CD14-positive monocyte (primary cell): ENCODE results near the gene YAF2. TPM values are rescaled to one million over a fixed set of nuclear protein-coding genes. Genes with fewer than 3 reads are reported as not detected.
A peak's percentile ranks its signal among the peaks of the same experiment; 100 is the strongest.
"Not testable (repeated sequence)": the region's sequence is repeated elsewhere in the genome, so short reads cannot be mapped to it uniquely, and the experiment has no call there.

Source experiments
- DNase-seq, 3 donors: peaks; one replicate each; pipeline ENCODE4 v3.0.0-alpha.2; 2011 to 2022
- H2AFZ ChIP-seq: 2 replicates; pipeline ENCODE4 v1.6.0; 2012; ENCODE audit warnings: mild to moderate bottlenecking, low read depth, low read length, inconsistent platforms; ENCODE audit not compliant: insufficient read depth, poor library complexity, severe bottlenecking
- H3K27ac ChIP-seq, 2 donors: 1 replicate in 1 of 2; 2 replicates in 1 of 2; pipeline ENCODE4 v1.5.1; 2012 to 2013; ENCODE audit warnings: low read length in 2 of 2, control low read depth in 1 of 2, inconsistent platforms in 1 of 2, low read depth in 1 of 2, mild to moderate bottlenecking in 1 of 2
- H3K27me3 ChIP-seq, 2 donors: one replicate each; pipeline versions ENCODE4 v1.6.0 to v1.6.1; 2011 to 2013; ENCODE audit warnings: low read length in 2 of 2; ENCODE audit not compliant: control insufficient read depth in 2 of 2, insufficient read depth in 2 of 2
- H3K36me3 ChIP-seq, 2 donors: replicated peaks in 1 of 2; 1 replicate in 1 of 2; 2 replicates in 1 of 2; pipeline versions ENCODE4 v1.5.1 to v1.6.1; 2012 to 2013; ENCODE audit warnings: low read length in 2 of 2, control low read depth in 1 of 2, inconsistent platforms in 1 of 2, mild to moderate bottlenecking in 1 of 2; ENCODE audit not compliant: insufficient read depth in 2 of 2, control insufficient read depth in 1 of 2
- H3K4me1 ChIP-seq, 2 donors: 1 replicate in 1 of 2; 2 replicates in 1 of 2; pipeline versions ENCODE4 v1.5.1 to v1.6.1; 2012 to 2013; ENCODE audit warnings: low read length in 2 of 2, control low read depth in 1 of 2, inconsistent platforms in 1 of 2, mild to moderate bottlenecking in 1 of 2, moderate library complexity in 1 of 2; ENCODE audit not compliant: insufficient read depth in 2 of 2, control insufficient read depth in 1 of 2
- H3K4me2 ChIP-seq: replicated peaks from 2 replicates; pipeline ENCODE3; 2012; ENCODE audit warnings: low read length, moderate library complexity, mild to moderate bottlenecking; ENCODE audit not compliant: poor library complexity, severe bottlenecking; ENCODE audit errors: extremely low read depth
- H3K4me3 ChIP-seq, 3 experiments: fragments of 200-600 bp in 1 of 3; sonication (generic) in 1 of 3; replicated peaks in 1 of 3; 1 replicate in 2 of 3; 2 replicates in 1 of 3; pipeline ENCODE4 v1.5.1; 2011 to 2013; ENCODE audit warnings: low read length in 3 of 3, mild to moderate bottlenecking in 3 of 3, control low read depth in 2 of 3, low read depth in 2 of 3, inconsistent platforms in 1 of 3, moderate library complexity in 1 of 3
- H3K79me2 ChIP-seq: 2 replicates; pipeline ENCODE4 v1.6.0; 2012; ENCODE audit warnings: mild to moderate bottlenecking, control low read depth, inconsistent platforms, low read length, moderate library complexity; ENCODE audit not compliant: insufficient read depth
- H3K9ac ChIP-seq: 2 replicates; pipeline ENCODE4 v1.6.0; 2017; ENCODE audit warnings: low read length, mild to moderate bottlenecking; ENCODE audit not compliant: insufficient read depth, poor library complexity, severe bottlenecking
- H3K9me3 ChIP-seq, 2 donors: replicated peaks in 1 of 2; 1 replicate in 1 of 2; 2 replicates in 1 of 2; pipeline versions ENCODE4 v1.5.1 to v1.6.1; 2012 to 2013; ENCODE audit warnings: low read length in 2 of 2, control low read depth in 1 of 2; ENCODE audit not compliant: control insufficient read depth in 1 of 2, insufficient read depth in 1 of 2
- H4K20me1 ChIP-seq: 2 replicates; pipeline ENCODE4 v1.6.0; 2012; ENCODE audit warnings: mild to moderate bottlenecking, low read length, control low read depth, moderate library complexity; ENCODE audit not compliant: insufficient read depth
- H3K27ac Mint-ChIP-seq, 7 donors: one replicate each; pipeline ENCODE4 v1.8.0; 2020; ENCODE audit warnings: mild to moderate bottlenecking in 7 of 7, mixed read lengths in 7 of 7, moderate library complexity in 6 of 7, inconsistent platforms in 2 of 7
- H3K27me3 Mint-ChIP-seq, 3 donors: one replicate each; pipeline ENCODE4 v1.8.0; 2021 to 2022; ENCODE audit warnings: low read depth in 3 of 3, mild to moderate bottlenecking in 3 of 3, mixed read lengths in 3 of 3, moderate library complexity in 3 of 3, inconsistent platforms in 1 of 3
- H3K36me3 Mint-ChIP-seq, 2 donors: one replicate each; pipeline ENCODE4 v1.8.0; 2020; ENCODE audit warnings: mixed read lengths in 2 of 2, inconsistent platforms in 1 of 2, mild to moderate bottlenecking in 1 of 2
- H3K4me1 Mint-ChIP-seq: one replicate; pipeline ENCODE4 v1.8.0; 2020; ENCODE audit warnings: mild to moderate bottlenecking, mixed read lengths
- H3K4me3 Mint-ChIP-seq, 2 donors: one replicate each; pipeline ENCODE4 v1.8.0; 2020; ENCODE audit warnings: mild to moderate bottlenecking in 2 of 2, mixed read lengths in 2 of 2, moderate library complexity in 1 of 2
- H3K9me3 Mint-ChIP-seq, 7 donors: one replicate each; pipeline ENCODE4 v1.8.0; 2020 to 2022; ENCODE audit warnings: mixed read lengths in 7 of 7, mild to moderate bottlenecking in 6 of 7, moderate library complexity in 6 of 7, inconsistent platforms in 2 of 7
- WGBS: methylation state at CpG from one replicate; pipeline ENCODE4 v1.1.5; 2013; ENCODE audit warnings: missing lambda C conversion rate; ENCODE audit not compliant: insufficient coverage; 5-methylcytosine and 5-hydroxymethylcytosine counted together
- intact Hi-C, 2 donors: fragments of 100-400 bp; cut with micrococcal nuclease; formaldehyde crosslinking; loops; one replicate each; pipeline versions ENCODE4 v1.15.0 to v1.15.1; 2023
- polyA plus RNA-seq, 3 donors: library from polyadenylated mRNA; depleted of rRNA in 1 of 3; unstranded in 2 of 3; stranded (reverse) in 1 of 3; fragments of 300-500 nt in 2 of 3; fragments of >200 nt in 1 of 3; fragmentation: Illumina TruSeq in 2 of 3; gene quantifications; 1 replicate in 2 of 3; 2 replicates in 1 of 3; pipeline ENCODE4 v1.2.3, GENCODE V29; 2012 to 2021
- TF ChIP-seq, protein P1 (sequence below): fragments of 200-600 bp; IDR thresholded peaks from one replicate; pipeline ENCODE4 v1.8.0; 2022; ENCODE audit warnings: antibody characterized with exemption, mild to moderate bottlenecking

The YAF2 gene
- polyA plus RNA-seq, 3 donors, result 6.2 to 11.0 (median 8.5) TPM

GRCh38 chr12:42217656-42218055, 20.4 kb downstream of the YAF2 start:
- TF ChIP-seq, protein P1, sequence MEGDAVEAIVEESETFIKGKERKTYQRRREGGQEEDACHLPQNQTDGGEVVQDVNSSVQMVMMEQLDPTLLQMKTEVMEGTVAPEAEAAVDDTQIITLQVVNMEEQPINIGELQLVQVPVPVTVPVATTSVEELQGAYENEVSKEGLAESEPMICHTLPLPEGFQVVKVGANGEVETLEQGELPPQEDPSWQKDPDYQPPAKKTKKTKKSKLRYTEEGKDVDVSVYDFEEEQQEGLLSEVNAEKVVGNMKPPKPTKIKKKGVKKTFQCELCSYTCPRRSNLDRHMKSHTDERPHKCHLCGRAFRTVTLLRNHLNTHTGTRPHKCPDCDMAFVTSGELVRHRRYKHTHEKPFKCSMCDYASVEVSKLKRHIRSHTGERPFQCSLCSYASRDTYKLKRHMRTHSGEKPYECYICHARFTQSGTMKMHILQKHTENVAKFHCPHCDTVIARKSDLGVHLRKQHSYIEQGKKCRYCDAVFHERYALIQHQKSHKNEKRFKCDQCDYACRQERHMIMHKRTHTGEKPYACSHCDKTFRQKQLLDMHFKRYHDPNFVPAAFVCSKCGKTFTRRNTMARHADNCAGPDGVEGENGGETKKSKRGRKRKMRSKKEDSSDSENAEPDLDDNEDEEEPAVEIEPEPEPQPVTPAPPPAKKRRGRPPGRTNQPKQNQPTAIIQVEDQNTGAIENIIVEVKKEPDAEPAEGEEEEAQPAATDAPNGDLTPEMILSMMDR, result no peak
- Histone ChIP-seq H3K4me2 (no peak overlapping the region), H3K9ac (no peak overlapping the region), H3K27me3 (no peaks in the 10 kb centered on the region), H3K4me3 (no peak overlapping the region), H3K27ac (no peak overlapping the region), H2AFZ (no peak overlapping the region), H3K4me1 (peaks cover 0 to 11% of the 10 kb centered on the region in 2 donors), H3K9me3 (no peaks in the 10 kb centered on the region), H3K79me2 (peaks cover 76% of the 10 kb centered on the region), H4K20me1 (peaks cover 75% of the 10 kb centered on the region), H3K36me3 (no peaks in the 10 kb centered on the region)
- H3K4me1 Mint-ChIP-seq, result peaks cover 30% of the 10 kb centered on the region
- no peaks in the 10 kb centered on the region for H3K27me3 Mint-ChIP-seq
- no peaks in the 10 kb centered on the region for H3K9me3 Mint-ChIP-seq
- intact Hi-C loops, result no loop called here
- H3K36me3 Mint-ChIP-seq, result peaks cover 3 to 6% of the 10 kb centered on the region in 2 donors
- no peak for DNase-seq
- no peak overlapping the region for H3K4me3 Mint-ChIP-seq
- H3K27ac Mint-ChIP-seq, result no peak overlapping the region

- Mint-ChIP-seq H3K4me1 (peaks cover 28% of the 10 kb centered on the region), H3K27me3 (no peaks in the 10 kb centered on the region), H3K4me3 (no peak overlapping the region), H3K27ac (peak overlapping the region in 2 of 7 donors; percentile 1 to 2), H3K9me3 (no peaks in the 10 kb centered on the region), H3K36me3 (peaks cover 3 to 6% of the 10 kb centered on the region in 2 donors)
- no peak overlapping the region for H3K27ac ChIP-seq
- intact Hi-C loops, result no loop called here
- H3K36me3 ChIP-seq, result no peaks in the 10 kb centered on the region
- no peak overlapping the region for H2AFZ ChIP-seq
- DNase-seq, result no peak
- H3K4me2 ChIP-seq, result no peak overlapping the region
- no peak overlapping the region for H3K9ac ChIP-seq
- H3K4me1 ChIP-seq, result peaks cover 0 to 11% of the 10 kb centered on the region in 2 donors
- H3K27me3 ChIP-seq, result no peaks in the 10 kb centered on the region
- WGBS, result no CpG with 5 or more reads among the region's 1 CpG
- TF ChIP-seq, protein P1, result no peak
- no peak overlapping the region for H3K4me3 ChIP-seq
- no peaks in the 10 kb centered on the region for H3K9me3 ChIP-seq
- peaks cover 69% of the 10 kb centered on the region for H3K79me2 ChIP-seq
- H4K20me1 ChIP-seq, result peaks cover 67% of the 10 kb centered on the region
These were observed 21.3 kb downstream of the YAF2 start for GRCh38 chr12:42216737-42217136.

DNA sequence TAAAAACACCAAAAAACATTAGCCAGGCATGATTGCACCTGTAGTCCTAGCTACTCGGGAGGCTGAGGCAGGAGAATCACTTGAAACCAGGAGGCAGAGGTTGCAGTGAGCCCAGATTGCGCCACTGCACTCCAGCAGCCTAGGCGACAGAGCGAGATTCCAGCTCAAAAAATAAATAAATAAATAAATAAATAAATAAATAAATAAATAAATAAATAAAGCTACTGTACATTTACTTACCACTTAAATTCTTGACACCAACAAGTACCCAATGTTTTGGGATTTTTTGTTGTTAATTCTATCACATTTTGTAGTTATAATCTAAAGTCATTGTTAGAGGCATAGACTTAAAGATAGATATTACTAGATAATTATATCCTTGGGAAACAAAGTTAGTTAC, 22.3 kb downstream of the YAF2 start:
- H3K27me3 ChIP-seq, H3K9me3 ChIP-seq, H3K36me3 ChIP-seq, H3K27ac ChIP-seq, H2AFZ ChIP-seq, H3K36me3 Mint-ChIP-seq, H3K27me3 Mint-ChIP-seq, H3K9me3 Mint-ChIP-seq, H3K27ac Mint-ChIP-seq, H3K9ac ChIP-seq, H3K4me3 ChIP-seq, DNase-seq, H3K4me2 ChIP-seq, intact Hi-C loops, H3K4me3 Mint-ChIP-seq: not testable (repeated sequence)
- Histone ChIP-seq H4K20me1 (peaks cover 58% of the 10 kb centered on the region), H3K79me2 (peaks cover 62% of the 10 kb centered on the region), H3K4me1 (peaks cover 0 to 11% of the 10 kb centered on the region in 2 donors)
- WGBS, result no CpG with 5 or more reads among the region's 4 CpGs
- peaks cover 21% of the 10 kb centered on the region for H3K4me1 Mint-ChIP-seq
